HEK293 (cell line): Measurements from ENCODE around the gene DPP6.
"Not testable (repeated sequence)": the region's sequence is repeated elsewhere in the genome, so short reads cannot be mapped to it uniquely, and the experiment has no call there.

Source experiments
- HIC1 ChIP-seq: fragments of 450-650 bp; formaldehyde crosslinking; IDR thresholded peaks from 2 replicates; pipeline ENCODE4 v1.5.1; 2016; ENCODE audit warnings: missing biosample characterization, missing genetic modification characterization
- HOXA7 ChIP-seq: sonication (generic); formaldehyde crosslinking; IDR thresholded peaks from 2 replicates; pipeline ENCODE4 v1.8.1; 2022; ENCODE audit warnings: missing genetic modification reagents, borderline replicate concordance
- KLF16 ChIP-seq: fragments of 450-650 bp; formaldehyde crosslinking; IDR thresholded peaks from 2 replicates; pipeline ENCODE4 v1.5.1; 2017; ENCODE audit warnings: missing biosample characterization, missing genetic modification characterization
- WT1 ChIP-seq: fragments of 450-650 bp; formaldehyde crosslinking; IDR thresholded peaks from 2 replicates; pipeline ENCODE4 v1.5.1; 2016; ENCODE audit warnings: missing biosample characterization, missing genetic modification characterization
- ZNF140 ChIP-seq: fragments of 450-650 bp; formaldehyde crosslinking; IDR thresholded peaks from 2 replicates; pipeline ENCODE4 v1.5.1; 2016; ENCODE audit warnings: missing biosample characterization, missing genetic modification characterization
- ZNF274 ChIP-seq, 2 experiments: fragments of 200-500 bp in 1 of 2; fragments of 450-650 bp in 1 of 2; sonication (Bioruptor generic) in 1 of 2; formaldehyde crosslinking in 1 of 2; IDR thresholded peaks; 2 replicates each; pipeline versions ENCODE4 v1.5.1 to v1.6.1; 2014 to 2016; ENCODE audit warnings: borderline replicate concordance in 1 of 2, inconsistent platforms in 1 of 2, low read length in 1 of 2, missing biosample characterization in 1 of 2, missing genetic modification characterization in 1 of 2
- ZNF830 ChIP-seq: fragments of 450-650 bp; IDR thresholded peaks from 2 replicates; pipeline ENCODE4 v1.5.0; 2018; ENCODE audit warnings: missing biosample characterization, missing genetic modification characterization, low read depth, mild to moderate bottlenecking, moderate library complexity
- TF ChIP-seq, protein P1 (sequence below): fragments of 450-650 bp; formaldehyde crosslinking; IDR thresholded peaks from 2 replicates; pipeline ENCODE4 v1.5.1; 2016; ENCODE audit warnings: missing biosample characterization, missing genetic modification characterization

DNA sequence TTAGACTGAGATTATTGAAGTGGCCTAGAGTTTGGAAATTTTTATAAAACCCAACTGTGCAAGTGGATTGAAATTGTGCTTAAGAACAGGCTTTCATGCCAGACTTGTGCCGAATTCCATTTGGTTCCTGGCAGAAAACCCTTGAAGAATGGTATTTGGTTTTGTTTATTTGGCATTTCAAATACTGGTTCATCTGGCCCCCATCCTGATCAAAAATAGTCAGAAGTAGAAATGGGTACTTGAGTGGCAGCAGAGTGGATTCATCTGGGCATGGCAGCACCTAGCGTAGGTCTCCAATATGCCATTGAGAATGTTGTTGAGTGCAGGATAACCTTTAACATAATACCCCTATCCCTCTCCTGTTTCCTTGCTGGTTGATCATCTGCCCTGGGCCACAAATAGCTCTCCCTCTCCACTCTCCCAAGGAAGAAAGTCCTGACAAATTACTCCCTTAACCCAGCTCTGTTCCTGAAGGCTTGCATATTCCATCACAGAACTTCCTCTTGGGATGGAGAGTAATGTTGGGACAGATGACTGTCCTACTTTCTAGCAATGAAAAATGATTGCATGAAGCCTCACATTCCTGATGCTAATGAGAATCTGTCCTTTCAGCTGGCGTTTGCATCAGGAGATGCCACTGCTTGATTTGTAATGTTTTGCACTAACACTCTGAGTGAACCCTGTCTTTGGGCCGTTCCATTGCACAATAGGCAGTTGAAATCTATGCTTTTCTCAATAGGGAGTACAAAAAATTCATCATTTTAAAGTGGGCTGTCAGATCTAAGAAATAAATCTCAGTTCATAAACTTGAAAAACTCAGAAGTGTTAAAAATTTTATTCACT is 41.3 kb upstream of the DPP6 start:
- TF ChIP-seq, protein P1, sequence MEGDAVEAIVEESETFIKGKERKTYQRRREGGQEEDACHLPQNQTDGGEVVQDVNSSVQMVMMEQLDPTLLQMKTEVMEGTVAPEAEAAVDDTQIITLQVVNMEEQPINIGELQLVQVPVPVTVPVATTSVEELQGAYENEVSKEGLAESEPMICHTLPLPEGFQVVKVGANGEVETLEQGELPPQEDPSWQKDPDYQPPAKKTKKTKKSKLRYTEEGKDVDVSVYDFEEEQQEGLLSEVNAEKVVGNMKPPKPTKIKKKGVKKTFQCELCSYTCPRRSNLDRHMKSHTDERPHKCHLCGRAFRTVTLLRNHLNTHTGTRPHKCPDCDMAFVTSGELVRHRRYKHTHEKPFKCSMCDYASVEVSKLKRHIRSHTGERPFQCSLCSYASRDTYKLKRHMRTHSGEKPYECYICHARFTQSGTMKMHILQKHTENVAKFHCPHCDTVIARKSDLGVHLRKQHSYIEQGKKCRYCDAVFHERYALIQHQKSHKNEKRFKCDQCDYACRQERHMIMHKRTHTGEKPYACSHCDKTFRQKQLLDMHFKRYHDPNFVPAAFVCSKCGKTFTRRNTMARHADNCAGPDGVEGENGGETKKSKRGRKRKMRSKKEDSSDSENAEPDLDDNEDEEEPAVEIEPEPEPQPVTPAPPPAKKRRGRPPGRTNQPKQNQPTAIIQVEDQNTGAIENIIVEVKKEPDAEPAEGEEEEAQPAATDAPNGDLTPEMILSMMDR = not testable (repeated sequence)
- TF ChIP-seq KLF16 (tag by site-specific recombination); ZNF274 (IDR thresholded peaks at IDR 0.05; ENCODE audit: low read length); ZNF274 (tag by site-specific recombination; IDR thresholded peaks at IDR 0.05; ENCODE audit: borderline replicate concordance); ZNF140 (tag by site-specific recombination); HOXA7; HIC1 (tag by site-specific recombination); WT1; ZNF830 (tag by site-specific recombination): not testable (repeated sequence)
